SK-N-SH treated with all-trans-retinoic acid at 6 μM for 48 hours (cell line): Measurements from ENCODE around the gene POU4F2.
A peak's percentile ranks its signal among the peaks of the same experiment; 100 is the strongest.

Source experiments
- ATAC-seq: fragments of 200-7000 bp; cut with Tn5 transposase; 3 replicates; pipeline ENCODE4 v1.9.1; 2020; ENCODE audit warnings: mild to moderate bottlenecking, moderate library complexity
- ARNTL ChIP-seq: fragments of 450-650 bp; formaldehyde crosslinking; IDR thresholded peaks from 2 replicates; pipeline ENCODE4 v1.5.0; 2020; ENCODE audit warnings: low read depth, mild to moderate bottlenecking, moderate library complexity, borderline replicate concordance
- BACH2 ChIP-seq: fragments of 250-450 bp; sonication (Bioruptor Pico); IDR thresholded peaks from 2 replicates; pipeline ENCODE4 v1.9.0; 2021; ENCODE audit warnings: mild to moderate bottlenecking, borderline replicate concordance
- CSDC2 ChIP-seq: fragments of 250-450 bp; sonication (Bioruptor Pico); IDR thresholded peaks from 2 replicates; pipeline ENCODE4 v1.5.0; 2020; ENCODE audit warnings: mild to moderate bottlenecking, moderate library complexity
- ESRRG ChIP-seq: fragments of 250-450 bp; sonication (Bioruptor Pico); IDR thresholded peaks from 2 replicates; pipeline ENCODE4 v1.6.1; 2021; ENCODE audit warnings: mild to moderate bottlenecking
- GLIS3 ChIP-seq: fragments of 250-450 bp; sonication (Bioruptor Pico); IDR thresholded peaks from 2 replicates; pipeline ENCODE4 v1.5.0; 2020; ENCODE audit warnings: mild to moderate bottlenecking, moderate library complexity
- ISL1 ChIP-seq: fragments of 250-450 bp; sonication (Bioruptor Pico); IDR thresholded peaks from 2 replicates; pipeline ENCODE4 v2.1.2; 2022; ENCODE audit warnings: mild to moderate bottlenecking, moderate library complexity
- OSR1 ChIP-seq: fragments of 250-450 bp; sonication (Bioruptor Pico); IDR thresholded peaks from 2 replicates; pipeline ENCODE4 v1.8.0; 2022; ENCODE audit warnings: moderate library complexity, mild to moderate bottlenecking, inconsistent platforms
- SNAI2 ChIP-seq: fragments of 250-450 bp; sonication (Bioruptor Pico); IDR thresholded peaks from 2 replicates; pipeline ENCODE4 v1.5.0; 2020; ENCODE audit warnings: mild to moderate bottlenecking, moderate library complexity
- TCF4 ChIP-seq: fragments of 250-450 bp; sonication (Bioruptor Pico); IDR thresholded peaks from 2 replicates; pipeline ENCODE4 v1.8.0; 2021; ENCODE audit warnings: mild to moderate bottlenecking, moderate library complexity, borderline replicate concordance
- TOX ChIP-seq: fragments of 250-450 bp; sonication (Bioruptor Pico); IDR thresholded peaks from 2 replicates; pipeline ENCODE4 v1.8.0; 2021; ENCODE audit warnings: mild to moderate bottlenecking, moderate library complexity, borderline replicate concordance
- ZC3H10 ChIP-seq: fragments of 250-450 bp; sonication (Bioruptor Pico); IDR thresholded peaks from 2 replicates; pipeline ENCODE4 v1.5.1; 2021; ENCODE audit warnings: mild to moderate bottlenecking, moderate library complexity
- ZFP3 ChIP-seq: fragments of 250-450 bp; sonication (Bioruptor Pico); IDR thresholded peaks from 2 replicates; pipeline ENCODE4 v1.5.0; 2020; ENCODE audit warnings: mild to moderate bottlenecking, moderate library complexity
- ZNF565 ChIP-seq: fragments of 450-650 bp; formaldehyde crosslinking; conservative IDR thresholded peaks from 2 replicates; pipeline ENCODE4 v1.5.0; 2020; ENCODE audit warnings: low read depth, mild to moderate bottlenecking, moderate library complexity
- ZNF70 ChIP-seq: fragments of 450-650 bp; formaldehyde crosslinking; IDR thresholded peaks from 2 replicates; pipeline ENCODE4 v1.5.0; 2020; ENCODE audit warnings: mild to moderate bottlenecking, moderate library complexity
- ZNF8 ChIP-seq: fragments of 450-650 bp; formaldehyde crosslinking; IDR thresholded peaks from 2 replicates; pipeline ENCODE4 v1.5.0; 2020; ENCODE audit warnings: mild to moderate bottlenecking, moderate library complexity
- TF ChIP-seq, protein P1 (sequence below): fragments of 250-450 bp; sonication (Bioruptor Pico); IDR thresholded peaks from 2 replicates; pipeline ENCODE4 v1.8.0; 2021; ENCODE audit warnings: low read depth, mild to moderate bottlenecking, moderate library complexity, borderline replicate concordance
- TF ChIP-seq, protein P2 (sequence below): fragments of 250-450 bp; sonication (Bioruptor Pico); IDR thresholded peaks from 2 replicates; pipeline ENCODE4 v1.5.0; 2020; ENCODE audit warnings: mild to moderate bottlenecking, moderate library complexity
- TF ChIP-seq, protein P3 (sequence below): fragments of 250-450 bp; sonication (Bioruptor Pico); IDR thresholded peaks from 2 replicates; pipeline ENCODE4 v1.8.0; 2020; ENCODE audit warnings: mild to moderate bottlenecking, moderate library complexity, borderline replicate concordance
- TF ChIP-seq, protein P4 (sequence below): fragments of 250-450 bp; sonication (Bioruptor Pico); IDR thresholded peaks from 2 replicates; pipeline ENCODE4 v1.5.1; 2020; ENCODE audit warnings: low read depth, mild to moderate bottlenecking, moderate library complexity

Gene POU4F2

DNA sequence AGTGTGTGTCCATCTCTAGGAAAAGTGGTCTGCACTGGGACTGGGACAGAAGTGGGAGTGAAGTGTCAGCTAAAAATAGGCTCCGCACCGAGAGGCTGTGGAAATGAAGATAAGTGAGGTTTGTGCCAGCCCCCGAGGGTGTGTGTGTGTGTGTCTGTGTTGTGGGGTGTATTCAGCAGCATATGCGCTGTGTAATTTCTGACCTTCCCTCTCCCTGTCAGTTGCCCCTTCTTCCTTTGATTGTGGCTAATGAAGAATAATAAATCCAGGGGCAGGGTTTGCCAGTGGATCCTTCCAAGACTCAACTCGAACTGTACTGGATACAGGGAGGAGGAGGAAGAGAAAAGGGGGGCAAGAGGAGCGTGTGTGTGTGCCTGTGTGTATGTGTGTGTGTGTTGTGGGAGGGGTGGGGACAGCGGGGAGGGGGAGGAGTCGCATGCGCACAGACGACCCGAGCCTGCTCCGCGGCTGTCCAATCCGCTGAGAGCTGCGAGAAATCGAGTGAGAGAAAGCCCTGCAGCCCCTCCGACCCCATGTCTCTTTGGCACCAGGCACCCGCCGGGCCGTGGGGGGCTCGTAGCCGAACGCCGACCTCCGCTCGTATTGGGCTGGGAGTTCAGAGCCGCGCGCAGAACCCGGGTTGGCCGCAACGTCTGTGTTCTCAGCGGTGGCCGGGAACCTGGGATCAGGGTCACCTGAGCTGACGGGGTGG is 916 bp upstream of the POU4F2 start:
- no peak for TF ChIP-seq ZNF565 (CRISPR knock-in tag)
- TF ChIP-seq GLIS3, result no peak
- TF ChIP-seq, protein P1, sequence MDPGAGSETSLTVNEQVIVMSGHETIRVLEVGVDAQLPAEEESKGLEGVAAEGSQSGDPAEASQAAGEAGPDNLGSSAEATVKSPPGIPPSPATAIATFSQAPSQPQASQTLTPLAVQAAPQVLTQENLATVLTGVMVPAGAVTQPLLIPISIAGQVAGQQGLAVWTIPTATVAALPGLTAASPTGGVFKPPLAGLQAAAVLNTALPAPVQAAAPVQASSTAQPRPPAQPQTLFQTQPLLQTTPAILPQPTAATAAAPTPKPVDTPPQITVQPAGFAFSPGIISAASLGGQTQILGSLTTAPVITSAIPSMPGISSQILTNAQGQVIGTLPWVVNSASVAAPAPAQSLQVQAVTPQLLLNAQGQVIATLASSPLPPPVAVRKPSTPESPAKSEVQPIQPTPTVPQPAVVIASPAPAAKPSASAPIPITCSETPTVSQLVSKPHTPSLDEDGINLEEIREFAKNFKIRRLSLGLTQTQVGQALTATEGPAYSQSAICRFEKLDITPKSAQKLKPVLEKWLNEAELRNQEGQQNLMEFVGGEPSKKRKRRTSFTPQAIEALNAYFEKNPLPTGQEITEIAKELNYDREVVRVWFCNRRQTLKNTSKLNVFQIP (CRISPR knock-in tag), result no peak
- no peak for TF ChIP-seq ARNTL (CRISPR knock-in tag)
- no peak for TF ChIP-seq BACH2 (CRISPR knock-in tag)
- TF ChIP-seq CSDC2 (CRISPR knock-in tag), result no peak
- TF ChIP-seq TCF4 (CRISPR knock-in tag), result no peak
- TF ChIP-seq, protein P2, sequence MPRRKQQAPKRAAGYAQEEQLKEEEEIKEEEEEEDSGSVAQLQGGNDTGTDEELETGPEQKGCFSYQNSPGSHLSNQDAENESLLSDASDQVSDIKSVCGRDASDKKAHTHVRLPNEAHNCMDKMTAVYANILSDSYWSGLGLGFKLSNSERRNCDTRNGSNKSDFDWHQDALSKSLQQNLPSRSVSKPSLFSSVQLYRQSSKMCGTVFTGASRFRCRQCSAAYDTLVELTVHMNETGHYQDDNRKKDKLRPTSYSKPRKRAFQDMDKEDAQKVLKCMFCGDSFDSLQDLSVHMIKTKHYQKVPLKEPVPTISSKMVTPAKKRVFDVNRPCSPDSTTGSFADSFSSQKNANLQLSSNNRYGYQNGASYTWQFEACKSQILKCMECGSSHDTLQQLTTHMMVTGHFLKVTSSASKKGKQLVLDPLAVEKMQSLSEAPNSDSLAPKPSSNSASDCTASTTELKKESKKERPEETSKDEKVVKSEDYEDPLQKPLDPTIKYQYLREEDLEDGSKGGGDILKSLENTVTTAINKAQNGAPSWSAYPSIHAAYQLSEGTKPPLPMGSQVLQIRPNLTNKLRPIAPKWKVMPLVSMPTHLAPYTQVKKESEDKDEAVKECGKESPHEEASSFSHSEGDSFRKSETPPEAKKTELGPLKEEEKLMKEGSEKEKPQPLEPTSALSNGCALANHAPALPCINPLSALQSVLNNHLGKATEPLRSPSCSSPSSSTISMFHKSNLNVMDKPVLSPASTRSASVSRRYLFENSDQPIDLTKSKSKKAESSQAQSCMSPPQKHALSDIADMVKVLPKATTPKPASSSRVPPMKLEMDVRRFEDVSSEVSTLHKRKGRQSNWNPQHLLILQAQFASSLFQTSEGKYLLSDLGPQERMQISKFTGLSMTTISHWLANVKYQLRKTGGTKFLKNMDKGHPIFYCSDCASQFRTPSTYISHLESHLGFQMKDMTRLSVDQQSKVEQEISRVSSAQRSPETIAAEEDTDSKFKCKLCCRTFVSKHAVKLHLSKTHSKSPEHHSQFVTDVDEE, result no peak
- no peak for TF ChIP-seq ZNF70 (CRISPR knock-in tag)
- no peak for TF ChIP-seq ESRRG (CRISPR knock-in tag)
- TF ChIP-seq, all 23 proteins: peak for 0
- ATAC-seq, result peak; percentile 6; the same call in 2 of the 3 replicates

DNA sequence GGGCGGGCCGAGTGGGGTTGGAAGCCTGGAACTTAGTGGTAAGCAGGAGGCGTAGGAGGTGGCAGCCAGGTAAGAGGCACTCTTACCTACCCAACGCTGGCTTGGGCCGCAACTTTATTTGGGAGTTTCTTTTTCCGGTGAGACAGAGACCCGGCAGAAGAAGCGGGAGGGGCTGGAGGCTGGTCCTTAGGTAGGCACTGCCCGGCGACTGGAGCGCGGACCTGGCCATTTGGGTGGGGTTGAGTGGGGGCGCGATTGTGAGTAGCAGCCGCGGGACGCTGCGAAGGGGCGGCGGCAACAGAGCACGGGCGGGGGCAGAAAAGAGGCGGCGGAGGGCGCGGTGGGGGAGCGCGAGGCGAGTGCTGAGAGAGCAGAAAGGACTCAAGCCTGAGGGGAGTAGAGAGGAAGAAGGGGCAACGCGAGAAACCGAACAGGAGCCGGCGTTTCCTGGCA is 334 bp upstream of the POU4F2 start:
- TF ChIP-seq ZC3H10, result no peak
- TF ChIP-seq SNAI2, result no peak
- TF ChIP-seq GLIS3, result no peak
- no peak for TF ChIP-seq TCF4 (CRISPR knock-in tag)
- TF ChIP-seq BACH2 (CRISPR knock-in tag), result no peak
- TF ChIP-seq, protein P1 (CRISPR knock-in tag), result no peak
- no peak for TF ChIP-seq ZNF8
- TF ChIP-seq ZFP3, result no peak
- no peak for TF ChIP-seq TOX (CRISPR knock-in tag)
- ATAC-seq, result no peak; the same call in 2 of the 3 replicates

DNA sequence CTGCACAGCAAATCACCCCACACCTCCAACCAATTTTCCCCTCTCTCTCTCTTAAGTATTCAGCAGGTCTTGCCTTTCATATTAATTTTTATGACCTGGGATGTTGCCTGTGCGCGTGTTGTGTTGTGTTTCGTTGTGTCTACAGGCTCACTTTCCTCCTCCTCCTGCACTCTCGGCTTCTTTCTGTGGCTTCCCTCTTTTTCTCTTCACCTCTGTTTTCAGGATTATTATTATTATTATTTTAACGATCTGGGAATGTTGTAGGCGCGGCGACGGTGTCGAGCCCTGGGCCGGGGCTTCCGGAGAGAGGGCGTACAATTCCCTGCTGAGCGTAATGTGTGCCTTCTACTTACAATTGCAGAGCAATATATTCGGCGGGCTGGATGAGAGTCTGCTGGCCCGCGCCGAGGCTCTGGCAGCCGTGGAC is 826 bp downstream of the POU4F2 start:
- no peak for TF ChIP-seq ZNF70 (CRISPR knock-in tag)
- no peak for TF ChIP-seq ZNF565 (CRISPR knock-in tag)
- TF ChIP-seq SNAI2, result no peak
- TF ChIP-seq ZNF8, result no peak
- TF ChIP-seq OSR1, result no peak
- TF ChIP-seq GLIS3, result no peak
- TF ChIP-seq BACH2 (CRISPR knock-in tag), result no peak
- no peak for TF ChIP-seq ARNTL (CRISPR knock-in tag)
- no peak for TF ChIP-seq ESRRG (CRISPR knock-in tag)
- TF ChIP-seq ISL1 (CRISPR knock-in tag), result no peak
- TF ChIP-seq, protein P3, sequence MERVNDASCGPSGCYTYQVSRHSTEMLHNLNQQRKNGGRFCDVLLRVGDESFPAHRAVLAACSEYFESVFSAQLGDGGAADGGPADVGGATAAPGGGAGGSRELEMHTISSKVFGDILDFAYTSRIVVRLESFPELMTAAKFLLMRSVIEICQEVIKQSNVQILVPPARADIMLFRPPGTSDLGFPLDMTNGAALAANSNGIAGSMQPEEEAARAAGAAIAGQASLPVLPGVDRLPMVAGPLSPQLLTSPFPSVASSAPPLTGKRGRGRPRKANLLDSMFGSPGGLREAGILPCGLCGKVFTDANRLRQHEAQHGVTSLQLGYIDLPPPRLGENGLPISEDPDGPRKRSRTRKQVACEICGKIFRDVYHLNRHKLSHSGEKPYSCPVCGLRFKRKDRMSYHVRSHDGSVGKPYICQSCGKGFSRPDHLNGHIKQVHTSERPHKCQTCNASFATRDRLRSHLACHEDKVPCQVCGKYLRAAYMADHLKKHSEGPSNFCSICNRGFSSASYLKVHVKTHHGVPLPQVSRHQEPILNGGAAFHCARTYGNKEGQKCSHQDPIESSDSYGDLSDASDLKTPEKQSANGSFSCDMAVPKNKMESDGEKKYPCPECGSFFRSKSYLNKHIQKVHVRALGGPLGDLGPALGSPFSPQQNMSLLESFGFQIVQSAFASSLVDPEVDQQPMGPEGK (CRISPR knock-in tag), result no peak
- TF ChIP-seq, protein P4, sequence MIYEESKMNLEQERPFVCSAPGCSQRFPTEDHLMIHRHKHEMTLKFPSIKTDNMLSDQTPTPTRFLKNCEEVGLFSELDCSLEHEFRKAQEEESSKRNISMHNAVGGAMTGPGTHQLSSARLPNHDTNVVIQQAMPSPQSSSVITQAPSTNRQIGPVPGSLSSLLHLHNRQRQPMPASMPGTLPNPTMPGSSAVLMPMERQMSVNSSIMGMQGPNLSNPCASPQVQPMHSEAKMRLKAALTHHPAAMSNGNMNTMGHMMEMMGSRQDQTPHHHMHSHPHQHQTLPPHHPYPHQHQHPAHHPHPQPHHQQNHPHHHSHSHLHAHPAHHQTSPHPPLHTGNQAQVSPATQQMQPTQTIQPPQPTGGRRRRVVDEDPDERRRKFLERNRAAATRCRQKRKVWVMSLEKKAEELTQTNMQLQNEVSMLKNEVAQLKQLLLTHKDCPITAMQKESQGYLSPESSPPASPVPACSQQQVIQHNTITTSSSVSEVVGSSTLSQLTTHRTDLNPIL (CRISPR knock-in tag), result no peak
- ATAC-seq, result no peak
